ENCODE measurements around the gene SDCBP2.

- TF ChIP-seq POLR2A (IDR thresholded peaks at IDR 0.05) (no peak), EP300 (IDR thresholded peaks at IDR 0.05; ENCODE audit: low read depth) (no peak)
- TF ChIP-seq, protein P1, sequence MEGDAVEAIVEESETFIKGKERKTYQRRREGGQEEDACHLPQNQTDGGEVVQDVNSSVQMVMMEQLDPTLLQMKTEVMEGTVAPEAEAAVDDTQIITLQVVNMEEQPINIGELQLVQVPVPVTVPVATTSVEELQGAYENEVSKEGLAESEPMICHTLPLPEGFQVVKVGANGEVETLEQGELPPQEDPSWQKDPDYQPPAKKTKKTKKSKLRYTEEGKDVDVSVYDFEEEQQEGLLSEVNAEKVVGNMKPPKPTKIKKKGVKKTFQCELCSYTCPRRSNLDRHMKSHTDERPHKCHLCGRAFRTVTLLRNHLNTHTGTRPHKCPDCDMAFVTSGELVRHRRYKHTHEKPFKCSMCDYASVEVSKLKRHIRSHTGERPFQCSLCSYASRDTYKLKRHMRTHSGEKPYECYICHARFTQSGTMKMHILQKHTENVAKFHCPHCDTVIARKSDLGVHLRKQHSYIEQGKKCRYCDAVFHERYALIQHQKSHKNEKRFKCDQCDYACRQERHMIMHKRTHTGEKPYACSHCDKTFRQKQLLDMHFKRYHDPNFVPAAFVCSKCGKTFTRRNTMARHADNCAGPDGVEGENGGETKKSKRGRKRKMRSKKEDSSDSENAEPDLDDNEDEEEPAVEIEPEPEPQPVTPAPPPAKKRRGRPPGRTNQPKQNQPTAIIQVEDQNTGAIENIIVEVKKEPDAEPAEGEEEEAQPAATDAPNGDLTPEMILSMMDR (IDR thresholded peaks at IDR 0.05): no peak
Measured at GRCh38 chr20:1308702-1309095, 20.2 kb downstream of the SDCBP2 start.
